Retinal pigment epithelial cell (primary cell): ENCODE results near the gene WNK1.

Experiments
- DNase-seq: peaks from one replicate; pipeline ENCODE4 v3.0.0-alpha.2; 2010; ENCODE audit warnings: low read depth
- H3K4me3 ChIP-seq: 2 replicates; pipeline ENCODE4 v1.5.1; 2011; ENCODE audit warnings: mild to moderate bottlenecking, low read length, control low read depth, moderate library complexity
- CTCF ChIP-seq: conservative IDR thresholded peaks from 2 replicates; pipeline ENCODE4 v1.5.1; 2011; ENCODE audit warnings: low read depth, low read length, control low read depth, inconsistent platforms

Gene WNK1

GRCh38 chr12:793711-794110, 41.3 kb downstream of the WNK1 start:
- DNase-seq, result no peak
- no peak overlapping the region for H3K4me3 ChIP-seq
- no peak for TF ChIP-seq CTCF

- no peak for TF ChIP-seq CTCF
- no peak overlapping the region for H3K4me3 ChIP-seq
- no peak for DNase-seq
These were observed 42.9 kb downstream of the WNK1 start for GRCh38 chr12:795305-795704.

- no peak for DNase-seq
- H3K4me3 ChIP-seq, result no peak overlapping the region
- TF ChIP-seq CTCF, result no peak
These were observed 48.0 kb downstream of the WNK1 start for GRCh38 chr12:800401-800800.

GRCh38 chr12:802242-803120, 50.1 kb downstream of the WNK1 start:
- DNase-seq, result no peak
- no peak for TF ChIP-seq CTCF
- H3K4me3 ChIP-seq, result no peak overlapping the region

- H3K4me3 ChIP-seq, result no peak overlapping the region
- no peak for TF ChIP-seq CTCF
- no peak for DNase-seq
These were observed 52.7 kb downstream of the WNK1 start for GRCh38 chr12:805022-805632.

- no peak overlapping the region for H3K4me3 ChIP-seq
- DNase-seq, result no peak
- TF ChIP-seq CTCF, result no peak
These were observed 53.9 kb downstream of the WNK1 start for GRCh38 chr12:806200-806791.
